Measurements from ENCODE around the gene TNPO3. TPM values are rescaled to one million over a fixed set of nuclear protein-coding genes. Genes with fewer than 3 reads are reported as not detected.

Gene TNPO3
- polyA plus RNA-seq, 1 donor from 2014 or later, result 47.7 TPM

GRCh38 chr7:129017933-129018538 lies 36.9 kb downstream of the TNPO3 start:
- H3K79me2 ChIP-seq (replicated peaks; ENCODE audit: insufficient read depth, low read length), result peaks cover 30% of the 10 kb centered on the region
- peaks cover 9% of the 10 kb centered on the region for H3K36me3 ChIP-seq (ENCODE audit: insufficient read depth, low read length)
- H3K4me2 ChIP-seq (ENCODE audit: low read length), result no peak overlapping the region
- no peaks in the 10 kb centered on the region for H4K20me1 ChIP-seq (ENCODE audit: insufficient read depth)
- H3F3A ChIP-seq (ENCODE audit: insufficient read depth, low read length, poor library complexity, severe bottlenecking), result no peaks in the 10 kb centered on the region
- H3K4me3 ChIP-seq (ENCODE audit: low read length), result no peak overlapping the region
- no peaks in the 10 kb centered on the region for H3K9me2 ChIP-seq (ENCODE audit: insufficient read depth, low read length)
- no peak overlapping the region for H2AFZ ChIP-seq (ENCODE audit: low read depth, low read length)
- no peaks in the 10 kb centered on the region for H3K9me3 ChIP-seq (ENCODE audit: low read length)
- no peak overlapping the region for H3K27ac ChIP-seq (ENCODE audit: low read length)
- H3K9ac ChIP-seq (ENCODE audit: low read length), result no peak overlapping the region
- TF ChIP-seq CTCF (IDR thresholded peaks at IDR 0.05; ENCODE audit: poor library complexity, severe bottlenecking), result no peak
- TF ChIP-seq SMC3 (conservative IDR thresholded peaks at IDR 0.05; ENCODE audit: poor library complexity), result no peak
- no peak for TF ChIP-seq TAF1 (IDR thresholded peaks at IDR 0.05; ENCODE audit: low read depth)
- no peak for TF ChIP-seq MXI1 (conservative IDR thresholded peaks at IDR 0.05; ENCODE audit: poor library complexity, severe bottlenecking)
- TF ChIP-seq EP300 (conservative IDR thresholded peaks at IDR 0.05; ENCODE audit: poor library complexity, severe bottlenecking), result no peak
- no peak for TF ChIP-seq POLR2AphosphoS5 (IDR thresholded peaks at IDR 0.05)
- no peak for TF ChIP-seq EZH2 (IDR thresholded peaks at IDR 0.05; ENCODE audit: borderline replicate concordance, insufficient read depth, low read length, poor library complexity, severe bottlenecking)
- TF ChIP-seq REST (IDR thresholded peaks at IDR 0.05; ENCODE audit: borderline replicate concordance), result no peak
- TF ChIP-seq RAD21 (conservative IDR thresholded peaks at IDR 0.05), result no peak
- H3K27me3 ChIP-seq (ENCODE audit: insufficient read depth, low read depth, low read length), result no peaks in the 10 kb centered on the region

GRCh38 chr7:129017264-129017663 lies 37.6 kb downstream of the TNPO3 start:
- Histone ChIP-seq H3K27ac (ENCODE audit: low read length) (no peak overlapping the region), H3F3A (ENCODE audit: insufficient read depth, low read length, poor library complexity, severe bottlenecking) (no peaks in the 10 kb centered on the region), H3K27me3 (ENCODE audit: insufficient read depth, low read depth, low read length) (no peaks in the 10 kb centered on the region), H3K79me2 (replicated peaks; ENCODE audit: insufficient read depth, low read length) (peaks cover 30% of the 10 kb centered on the region), H3K9me2 (ENCODE audit: insufficient read depth, low read length) (no peaks in the 10 kb centered on the region), H2AFZ (ENCODE audit: low read depth, low read length) (no peak overlapping the region), H3K4me3 (ENCODE audit: low read length) (no peak overlapping the region), H3K4me2 (ENCODE audit: low read length) (no peak overlapping the region), H3K9ac (ENCODE audit: low read length) (no peak overlapping the region), H4K20me1 (ENCODE audit: insufficient read depth) (no peaks in the 10 kb centered on the region), H3K36me3 (ENCODE audit: insufficient read depth, low read length) (peaks cover 9% of the 10 kb centered on the region), H3K9me3 (ENCODE audit: low read length) (no peaks in the 10 kb centered on the region)
- TF ChIP-seq RAD21 (conservative IDR thresholded peaks at IDR 0.05) (no peak), CTCF (IDR thresholded peaks at IDR 0.05; ENCODE audit: poor library complexity, severe bottlenecking) (no peak), EP300 (conservative IDR thresholded peaks at IDR 0.05; ENCODE audit: poor library complexity, severe bottlenecking) (no peak), REST (IDR thresholded peaks at IDR 0.05; ENCODE audit: borderline replicate concordance) (no peak), SMC3 (conservative IDR thresholded peaks at IDR 0.05; ENCODE audit: poor library complexity) (no peak), TAF1 (IDR thresholded peaks at IDR 0.05; ENCODE audit: low read depth) (no peak), POLR2AphosphoS5 (IDR thresholded peaks at IDR 0.05) (no peak), MXI1 (conservative IDR thresholded peaks at IDR 0.05; ENCODE audit: poor library complexity, severe bottlenecking) (no peak), EZH2 (IDR thresholded peaks at IDR 0.05; ENCODE audit: borderline replicate concordance, insufficient read depth, low read length, poor library complexity, severe bottlenecking) (no peak)

All from neural cell (in vitro differentiated cells).